ENCODE data around the gene CRYBG2.

CRYBG2 gene

GRCh38 chr1:26370591-26371382 is 16.9 kb upstream of the CRYBG2 start:
- no peak for DNase-seq

GRCh38 chr1:26368486-26368885 is 14.6 kb upstream of the CRYBG2 start:
- DNase-seq: no peak

GRCh38 chr1:26368006-26368405 is 14.1 kb upstream of the CRYBG2 start:
- DNase-seq: no peak

GRCh38 chr1:26367441-26367840 is 13.5 kb upstream of the CRYBG2 start:
- DNase-seq: no peak

- no peak for DNase-seq
Observed at GRCh38 chr1:26364956-26365355, 11.0 kb upstream of the CRYBG2 start.

- DNase-seq: peak; percentile 76
Observed at GRCh38 chr1:26363549-26364448, 9.9 kb upstream of the CRYBG2 start.

GRCh38 chr1:26362331-26362730 is 8.4 kb upstream of the CRYBG2 start:
- DNase-seq: no peak

- no peak for DNase-seq
Observed at GRCh38 chr1:26361605-26362122, 7.7 kb upstream of the CRYBG2 start.

GRCh38 chr1:26360807-26361604 is 7.1 kb upstream of the CRYBG2 start:
- no peak for DNase-seq

- peak; percentile 36 for DNase-seq
Observed at GRCh38 chr1:26359981-26360806, 6.3 kb upstream of the CRYBG2 start.

- no peak for DNase-seq
Observed at GRCh38 chr1:26358411-26359384, 4.8 kb upstream of the CRYBG2 start.

- DNase-seq: no peak
Observed at GRCh38 chr1:26357121-26357602, 3.2 kb upstream of the CRYBG2 start.

GRCh38 chr1:26356106-26356505 is 2.2 kb upstream of the CRYBG2 start:
- no peak for DNase-seq

- no peak for DNase-seq
Observed at GRCh38 chr1:26354972-26355371, 1.0 kb upstream of the CRYBG2 start.

- no peak for DNase-seq
Observed at GRCh38 chr1:26353210-26353859, 595 bp downstream of the CRYBG2 start.

GRCh38 chr1:26352338-26352679 is 1.6 kb downstream of the CRYBG2 start:
- no peak for DNase-seq

- no peak for DNase-seq
Observed at GRCh38 chr1:26351590-26352337, 2.2 kb downstream of the CRYBG2 start.

- DNase-seq: no peak
Observed at GRCh38 chr1:26350701-26351589, 3.0 kb downstream of the CRYBG2 start.

Data from femur (tissue), 1 donor.